HG02981 (cell line): ENCODE measurements around the gene MAGI3.
"Not testable (repeated sequence)": the region's sequence is repeated elsewhere in the genome, so short reads cannot be mapped to it uniquely, and the experiment has no call there.

Experiments
- ATAC-seq: cut with Tn5 transposase; IDR thresholded peaks from one replicate; pipeline ENCODE4 v1.9.1; 2021; ENCODE audit warnings: mild to moderate bottlenecking, moderate library complexity; ENCODE audit not compliant: unreplicated experiment

Gene MAGI3

DNA sequence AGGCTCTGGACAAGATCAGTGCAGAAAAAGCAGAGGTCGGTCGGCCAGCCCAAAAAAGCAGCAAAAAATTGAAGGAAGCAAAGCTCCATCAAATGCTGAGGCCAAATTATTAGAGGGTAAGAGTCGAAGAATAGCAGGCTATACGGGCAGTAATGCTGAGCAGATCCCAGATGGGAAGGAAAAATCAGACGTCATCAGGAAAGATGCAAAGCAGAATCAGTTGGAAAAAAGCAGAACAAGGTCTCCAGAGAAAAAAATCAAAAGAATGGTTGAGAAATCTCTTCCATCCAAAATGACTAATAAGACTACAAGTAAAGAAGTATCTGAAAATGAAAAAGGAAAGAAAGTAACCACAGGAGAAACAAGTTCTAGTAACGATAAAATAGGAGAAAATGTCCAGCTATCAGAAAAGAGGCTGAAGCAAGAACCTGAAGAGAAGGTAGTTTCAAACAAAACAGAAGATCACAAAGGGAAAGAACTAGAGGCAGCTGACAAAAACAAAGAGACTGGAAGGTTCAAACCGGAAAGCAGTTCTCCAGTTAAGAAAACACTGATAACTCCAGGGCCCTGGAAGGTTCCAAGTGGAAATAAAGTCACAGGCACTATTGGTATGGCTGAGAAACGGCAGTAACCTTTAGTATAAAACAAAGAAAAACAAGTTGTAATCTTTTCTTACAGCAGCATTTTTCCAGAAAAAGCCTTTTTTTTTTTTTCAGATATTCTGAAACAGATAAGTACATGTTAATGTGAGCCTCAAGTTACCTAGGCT lies 293.3 kb downstream of the MAGI3 start:
- no peak for ATAC-seq

DNA sequence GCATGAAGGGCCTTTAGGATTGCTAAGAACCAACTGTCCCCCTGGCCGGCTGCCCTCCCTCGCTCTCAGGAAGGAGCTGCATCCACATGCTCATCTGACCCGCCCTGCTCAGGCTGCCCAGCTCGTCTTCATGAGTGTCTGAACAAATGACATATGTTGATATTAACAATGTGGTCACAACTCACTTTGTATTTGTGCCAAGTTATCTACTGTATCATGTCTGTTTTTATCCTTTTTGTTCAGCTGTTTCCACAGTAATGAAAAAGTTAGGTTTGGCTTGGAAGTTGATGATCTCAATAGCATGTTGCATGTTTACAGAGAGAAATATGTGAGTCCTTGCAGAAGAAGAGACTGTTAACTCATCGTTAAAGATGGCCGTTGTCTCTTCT lies 293.8 kb downstream of the MAGI3 start:
- no peak for ATAC-seq

DNA sequence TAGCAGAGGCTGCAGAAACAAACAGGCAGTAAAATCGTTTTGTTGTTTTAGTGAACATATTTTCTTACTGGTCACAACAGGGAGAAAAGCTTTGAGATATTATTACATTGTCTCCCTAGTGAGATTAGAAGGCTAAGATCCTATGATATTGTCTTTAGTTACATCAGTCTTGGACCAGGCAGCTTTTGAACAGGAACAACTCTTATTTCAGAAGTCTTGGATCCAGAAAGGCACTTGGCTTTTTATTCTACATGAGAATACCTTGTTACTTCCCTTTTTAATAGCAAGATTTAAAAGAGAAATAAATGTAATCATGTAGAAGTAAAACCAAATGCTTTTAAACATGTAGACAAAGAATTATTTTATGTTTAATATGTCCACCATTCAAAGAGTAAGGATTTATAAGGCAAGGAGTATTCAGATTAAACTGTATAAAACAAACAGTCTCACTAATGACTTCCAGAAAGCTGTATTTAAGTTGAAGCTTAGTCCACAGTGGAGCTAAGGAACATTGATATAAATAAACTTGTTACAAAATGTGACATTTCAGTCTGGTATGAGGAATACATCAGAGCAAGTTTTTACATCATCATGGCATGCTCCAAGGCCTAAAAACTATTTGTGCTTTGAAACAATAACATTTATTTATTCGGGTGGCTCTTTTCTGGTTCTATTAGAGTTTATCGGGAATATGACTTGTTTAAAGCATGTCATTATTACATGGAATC lies 296.7 kb downstream of the MAGI3 start:
- no peak for ATAC-seq

DNA sequence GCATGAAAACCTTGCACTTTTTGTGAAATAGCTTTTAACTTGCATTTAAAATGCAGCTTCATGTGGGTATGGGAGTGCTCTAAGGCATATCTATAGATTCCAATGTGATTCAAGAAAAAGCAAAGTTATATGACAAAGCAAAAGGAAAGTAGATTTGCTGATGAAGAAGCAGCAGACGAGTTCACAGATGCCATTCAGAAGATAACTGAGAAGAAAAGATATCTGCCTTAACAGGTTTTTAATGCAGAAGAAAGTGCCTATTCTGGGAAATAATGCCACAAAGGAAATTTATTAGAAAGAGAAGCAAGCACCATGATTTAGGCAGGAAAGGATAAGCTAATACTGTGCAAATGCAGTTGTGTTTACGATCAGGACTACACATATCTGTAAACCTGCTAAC lies 300.9 kb downstream of the MAGI3 start:
- ATAC-seq, result no peak

DNA sequence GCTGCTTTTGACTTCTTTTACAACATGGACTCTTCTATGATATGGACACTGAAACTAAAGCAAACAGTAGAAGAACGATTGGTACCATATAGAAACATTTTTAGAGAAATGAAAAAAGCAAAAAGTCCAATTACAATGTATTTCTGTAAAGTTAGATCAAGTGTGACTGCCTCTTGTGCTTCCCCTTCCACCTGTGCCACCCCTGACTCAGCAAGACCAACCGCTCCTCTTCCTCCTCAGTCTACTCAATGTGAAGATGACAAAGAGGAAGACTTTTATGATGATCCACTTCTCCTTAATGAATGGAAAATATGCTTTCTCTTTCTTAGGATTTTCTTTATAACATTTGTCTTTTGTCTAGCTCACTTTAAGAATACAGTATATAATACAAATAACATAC lies 302.0 kb downstream of the MAGI3 start:
- ATAC-seq, result no peak

DNA sequence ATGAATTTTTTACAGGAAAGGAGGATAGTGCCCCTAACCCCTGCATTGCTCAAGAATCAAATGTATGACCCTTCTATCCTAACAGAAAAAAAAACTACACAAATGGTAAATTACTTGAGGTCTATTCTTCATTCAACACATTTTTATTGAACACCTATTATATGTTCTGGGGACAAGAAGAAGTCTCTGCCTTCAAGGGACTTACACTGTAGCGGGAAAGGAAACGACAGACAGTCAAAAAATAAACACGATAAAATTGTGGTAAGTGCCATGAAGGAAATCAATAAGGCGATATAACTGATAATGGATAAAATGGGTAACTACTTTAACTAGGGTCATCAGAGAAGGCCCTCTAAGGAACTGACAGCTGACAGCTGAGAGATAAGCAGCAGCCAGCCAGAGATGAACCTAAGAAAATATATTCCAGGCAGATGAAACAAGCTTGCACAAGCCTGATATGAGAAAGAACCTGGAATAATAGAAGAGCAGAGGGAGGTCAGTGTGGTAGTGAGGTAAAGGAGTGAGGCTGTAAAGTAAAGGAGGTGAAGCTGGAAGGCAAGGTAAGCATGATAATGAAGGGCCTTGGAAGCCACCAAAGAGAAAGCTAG lies 302.6 kb downstream of the MAGI3 start:
- no peak for ATAC-seq

DNA sequence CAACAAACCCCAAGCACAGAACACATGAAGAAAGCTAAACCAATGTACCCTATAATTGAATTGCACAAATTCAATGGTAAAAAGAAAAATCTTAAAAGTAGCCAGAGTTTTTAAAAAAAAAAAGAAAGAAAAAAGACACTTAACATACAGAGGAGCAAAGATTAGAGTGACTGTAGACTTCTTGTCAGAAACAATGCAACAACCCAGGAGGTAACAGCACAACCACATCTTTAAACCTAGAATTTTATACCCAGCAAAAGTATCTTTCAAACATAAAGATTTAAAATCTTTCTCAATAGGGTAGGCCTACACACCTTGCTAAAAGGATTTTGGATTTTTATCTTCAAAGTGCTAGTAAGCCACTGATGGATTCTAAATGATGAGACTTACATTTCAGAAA lies 304.6 kb downstream of the MAGI3 start:
- no peak for ATAC-seq

DNA sequence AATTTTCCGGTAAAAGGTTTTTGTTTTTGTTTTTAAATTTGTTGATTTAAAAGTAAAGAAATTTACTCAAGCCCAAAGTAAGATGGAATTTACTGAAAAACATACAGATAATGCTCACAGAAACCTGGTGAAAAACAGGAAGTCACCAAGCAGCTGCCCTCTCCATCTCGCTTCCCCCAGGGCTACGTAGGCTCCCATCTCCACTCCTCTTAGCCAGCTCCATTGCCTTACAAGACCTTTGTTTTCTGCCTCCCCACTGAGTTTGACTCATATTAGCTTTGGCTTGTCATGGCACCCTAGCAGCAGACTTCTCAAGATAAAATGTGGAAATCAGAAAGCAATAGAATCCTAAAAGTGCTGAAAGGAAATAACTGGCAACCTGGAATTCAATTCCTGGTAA lies 311.1 kb downstream of the MAGI3 start:
- ATAC-seq, result no peak

DNA sequence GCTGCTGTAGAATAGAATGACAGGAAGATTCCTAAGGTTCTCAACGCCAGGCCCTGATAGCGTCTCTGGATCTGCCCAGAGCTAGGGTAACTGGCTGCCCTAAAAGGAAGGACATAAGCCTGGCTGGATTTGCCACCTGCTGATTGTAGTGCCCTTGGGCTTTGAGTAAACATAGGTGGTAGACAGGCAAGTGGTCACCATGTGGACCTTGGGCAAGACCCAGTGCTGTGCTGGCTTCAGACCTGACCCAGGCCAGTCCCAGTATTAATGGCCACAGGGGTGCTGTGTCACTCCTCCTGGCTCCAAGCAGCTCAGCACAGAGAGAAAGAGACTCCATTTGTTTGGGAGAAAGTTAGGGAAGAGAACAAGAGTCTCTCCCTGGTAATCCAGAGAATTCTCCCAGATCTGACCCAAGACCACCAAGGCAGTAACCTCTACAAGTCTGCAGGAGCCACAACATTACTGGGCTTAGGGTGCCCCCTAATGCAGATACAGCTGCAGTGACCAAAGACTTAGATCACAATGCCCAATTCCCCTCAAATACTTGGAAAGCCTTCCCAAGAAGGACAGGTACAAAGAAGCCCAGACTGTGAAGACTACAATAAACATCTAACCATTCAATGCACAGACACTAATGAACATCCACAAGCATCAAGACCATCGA lies 324.4 kb downstream of the MAGI3 start:
- no peak for ATAC-seq

DNA sequence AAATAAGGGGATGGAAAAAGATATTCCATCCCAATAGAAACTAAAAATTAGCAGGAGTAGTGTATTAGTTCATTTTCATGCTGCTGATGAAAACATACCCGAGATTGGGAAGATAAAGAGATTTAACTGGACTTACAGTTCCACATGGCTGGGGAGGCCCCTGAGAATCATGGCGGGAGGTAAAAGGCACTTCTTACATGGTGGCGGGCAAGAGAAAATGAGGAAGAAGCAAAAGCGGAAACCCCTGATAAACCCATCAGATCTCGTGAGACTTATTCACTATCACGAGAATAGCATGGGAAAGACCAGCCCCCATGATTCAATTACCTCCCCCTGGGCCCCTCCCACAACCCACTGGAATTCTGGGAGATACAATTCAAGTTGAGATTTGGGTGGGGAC lies 327.2 kb downstream of the MAGI3 start:
- not testable (repeated sequence) for ATAC-seq

DNA sequence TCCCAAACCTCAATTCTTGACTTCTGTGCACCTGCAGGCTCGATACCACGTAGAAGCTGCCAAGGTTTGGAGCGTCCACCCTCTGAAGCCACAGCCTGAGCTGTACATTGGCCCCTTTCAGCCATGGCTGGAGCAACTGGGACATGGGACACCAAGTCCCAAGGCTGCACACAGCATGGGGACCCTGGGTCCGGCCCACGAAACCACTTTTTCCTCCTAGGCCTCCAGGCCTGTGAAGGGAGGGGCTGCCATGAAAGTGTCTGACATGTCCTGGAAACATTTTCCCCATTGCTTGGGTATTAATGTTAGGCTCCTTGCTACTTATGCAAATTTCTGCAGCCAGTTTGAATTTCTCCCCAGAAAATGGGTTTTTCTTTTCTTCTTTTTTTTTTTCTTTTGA lies 328.3 kb downstream of the MAGI3 start:
- ATAC-seq, result not testable (repeated sequence)

DNA sequence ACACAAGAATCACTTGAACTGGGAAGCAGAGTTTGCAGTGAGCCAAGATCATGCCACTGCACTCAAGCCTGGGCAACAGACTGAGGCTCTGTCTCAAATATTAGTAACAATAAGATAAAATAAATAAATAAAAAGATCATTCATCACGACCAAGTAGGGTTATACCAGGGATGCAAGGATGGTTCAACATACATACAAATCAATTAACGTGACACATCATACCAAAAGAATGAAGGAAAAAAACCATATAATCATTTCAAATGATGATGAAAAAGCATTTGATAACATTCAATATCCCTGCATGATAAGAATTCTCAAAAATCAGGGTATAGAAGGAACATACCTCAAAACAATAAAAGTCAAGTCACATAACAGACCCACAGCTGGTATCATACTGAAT lies 330.7 kb downstream of the MAGI3 start:
- no peak for ATAC-seq

DNA sequence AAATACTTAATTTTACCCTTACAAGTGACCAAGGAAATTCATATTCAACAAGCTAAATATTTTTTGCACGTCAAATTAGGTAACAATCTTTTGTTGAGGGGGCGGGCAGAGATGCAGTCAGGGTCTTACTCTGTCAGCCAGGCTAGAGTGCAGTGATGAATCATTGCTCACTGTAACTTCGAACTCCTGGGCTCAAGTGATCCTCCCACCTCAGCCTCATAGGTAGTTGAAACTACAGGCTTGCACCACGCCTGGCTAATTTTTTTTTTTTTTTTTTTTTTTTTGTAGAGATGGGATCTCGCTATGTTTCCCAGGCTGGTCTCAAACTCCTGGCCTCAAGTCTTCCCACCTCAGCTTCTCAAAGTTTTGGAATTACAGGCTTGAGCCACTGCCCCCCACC lies 342.5 kb downstream of the MAGI3 start:
- no peak for ATAC-seq

DNA sequence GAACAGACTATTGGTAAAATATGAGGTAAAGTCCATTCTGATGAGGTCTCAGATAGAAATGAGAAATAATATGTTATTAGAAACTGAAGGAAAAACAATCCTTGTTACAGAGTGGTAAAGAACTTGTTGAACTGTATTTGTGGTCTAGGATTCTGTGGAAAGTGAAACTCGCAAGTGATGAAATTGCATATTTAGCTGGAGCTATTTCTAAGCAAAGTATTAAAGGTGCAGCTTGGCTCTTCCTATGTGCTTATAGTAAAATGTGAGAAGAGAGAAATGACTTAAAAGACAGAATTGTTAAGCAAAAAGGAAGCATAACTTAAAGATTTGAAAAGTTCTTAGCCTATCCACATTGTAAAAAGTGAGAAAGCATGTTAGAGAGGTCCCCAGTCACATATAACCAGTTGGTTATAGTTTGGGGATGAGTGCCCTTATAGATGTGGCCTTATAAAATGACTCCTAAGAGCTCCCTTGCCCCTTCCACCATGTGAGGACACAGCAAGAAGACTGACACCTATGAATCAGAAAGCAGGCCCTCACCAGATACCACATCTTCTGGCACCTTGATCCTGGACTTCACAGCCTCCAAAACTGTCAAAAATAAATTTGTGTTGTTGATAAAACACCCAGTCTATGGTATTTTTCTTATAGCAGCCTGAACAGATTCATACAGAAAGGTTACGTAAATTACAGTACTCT lies 344.2 kb downstream of the MAGI3 start:
- ATAC-seq, result no peak
